Skeletal muscle satellite cell (primary cell): ENCODE results near the gene PIP4K2C.

Experiments used
- H3K27me3 ChIP-seq: 2 replicates; pipeline ENCODE4 v1.7.0; 2013; ENCODE audit warnings: low read length; ENCODE audit not compliant: control insufficient read depth, insufficient read depth
- H3K36me3 ChIP-seq: 2 replicates; pipeline ENCODE4 v1.7.0; 2013; ENCODE audit warnings: mild to moderate bottlenecking, control low read depth, low read length; ENCODE audit not compliant: insufficient read depth
- H3K4me1 ChIP-seq: 2 replicates; pipeline ENCODE4 v1.7.0; 2013; ENCODE audit warnings: low read length; ENCODE audit not compliant: control insufficient read depth, insufficient read depth
- H3K4me2 ChIP-seq: 2 replicates; pipeline ENCODE4 v1.7.0; 2013; ENCODE audit warnings: mild to moderate bottlenecking, low read length
- H3K4me3 ChIP-seq: 2 replicates; pipeline ENCODE4 v1.7.0; 2013; ENCODE audit warnings: low read length
- H3K9ac ChIP-seq: 2 replicates; pipeline ENCODE4 v1.7.0; 2013; ENCODE audit warnings: mild to moderate bottlenecking, low read depth, low read length, moderate library complexity
- H3K9me3 ChIP-seq: replicated peaks from 2 replicates; pipeline ENCODE4 v1.7.0; 2013; ENCODE audit warnings: mild to moderate bottlenecking, control low read depth, low read length

Gene PIP4K2C

GRCh38 chr12:57620936-57621496, 30.0 kb downstream of the PIP4K2C start:
- peaks cover 79% of the 10 kb centered on the region for H3K27me3 ChIP-seq
- no peaks in the 10 kb centered on the region for H3K36me3 ChIP-seq
- H3K4me3 ChIP-seq: peak overlapping the region; percentile 72
- peaks cover 15% of the 10 kb centered on the region for H3K4me1 ChIP-seq
- H3K9me3 ChIP-seq: no peaks in the 10 kb centered on the region
- peak overlapping the region; percentile 95 for H3K4me2 ChIP-seq
- no peak overlapping the region for H3K9ac ChIP-seq

- Histone ChIP-seq H3K27me3 (peaks cover 86% of the 10 kb centered on the region), H3K36me3 (no peaks in the 10 kb centered on the region), H3K9ac (no peak overlapping the region), H3K9me3 (no peaks in the 10 kb centered on the region), H3K4me1 (peaks cover 9% of the 10 kb centered on the region), H3K4me2 (peak overlapping the region; percentile 95), H3K4me3 (peak overlapping the region; percentile 72)
These were observed 30.7 kb downstream of the PIP4K2C start for GRCh38 chr12:57621497-57622292.

GRCh38 chr12:57622293-57623245, 31.6 kb downstream of the PIP4K2C start:
- H3K27me3 ChIP-seq: peaks cover 90% of the 10 kb centered on the region
- H3K36me3 ChIP-seq: no peaks in the 10 kb centered on the region
- no peaks in the 10 kb centered on the region for H3K9me3 ChIP-seq
- peak overlapping the region; percentile 95 for H3K4me2 ChIP-seq
- peaks cover 9% of the 10 kb centered on the region for H3K4me1 ChIP-seq
- no peak overlapping the region for H3K9ac ChIP-seq
- H3K4me3 ChIP-seq: no peak overlapping the region

DNA sequence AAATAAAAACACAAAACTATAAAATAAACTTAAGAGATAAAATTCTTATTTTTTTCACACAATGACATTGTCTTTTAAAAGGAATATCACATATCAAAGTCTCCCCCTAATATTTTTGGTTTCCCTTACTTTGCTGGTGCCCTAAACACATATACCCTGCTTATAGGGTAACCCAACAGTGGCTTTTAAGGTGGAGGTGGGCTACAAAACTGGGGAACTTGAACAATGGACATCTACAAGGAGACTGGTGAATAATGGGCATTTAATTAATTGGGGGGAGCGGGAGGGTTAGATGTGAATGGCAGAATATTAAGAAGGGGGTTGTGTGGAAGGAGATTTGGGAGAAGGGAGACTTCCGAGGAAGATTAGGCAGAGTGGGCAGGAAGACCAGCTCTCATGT, 32.4 kb downstream of the PIP4K2C start:
- H3K9ac ChIP-seq: no peak overlapping the region
- H3K4me1 ChIP-seq: peaks cover 9% of the 10 kb centered on the region
- H3K4me2 ChIP-seq: no peak overlapping the region
- H3K27me3 ChIP-seq: peaks cover 95% of the 10 kb centered on the region
- H3K36me3 ChIP-seq: no peaks in the 10 kb centered on the region
- H3K4me3 ChIP-seq: no peak overlapping the region
- H3K9me3 ChIP-seq: no peaks in the 10 kb centered on the region

GRCh38 chr12:57623811-57624390, 32.9 kb downstream of the PIP4K2C start:
- no peak overlapping the region for H3K4me2 ChIP-seq
- no peak overlapping the region for H3K9ac ChIP-seq
- H3K4me3 ChIP-seq: no peak overlapping the region
- no peaks in the 10 kb centered on the region for H3K9me3 ChIP-seq
- H3K4me1 ChIP-seq: peaks cover 9% of the 10 kb centered on the region
- peaks cover 93% of the 10 kb centered on the region for H3K27me3 ChIP-seq
- no peaks in the 10 kb centered on the region for H3K36me3 ChIP-seq

- Histone ChIP-seq H3K36me3 (no peaks in the 10 kb centered on the region), H3K4me1 (peaks cover 9% of the 10 kb centered on the region), H3K9me3 (no peaks in the 10 kb centered on the region), H3K9ac (no peak overlapping the region), H3K27me3 (peaks cover 85% of the 10 kb centered on the region), H3K4me3 (no peak overlapping the region), H3K4me2 (no peak overlapping the region)
These were observed 33.6 kb downstream of the PIP4K2C start for GRCh38 chr12:57624441-57625220.

GRCh38 chr12:57625261-57626032, 34.5 kb downstream of the PIP4K2C start:
- Histone ChIP-seq H3K4me1 (peaks cover 9% of the 10 kb centered on the region), H3K9ac (no peak overlapping the region), H3K4me3 (no peak overlapping the region), H3K36me3 (no peaks in the 10 kb centered on the region), H3K27me3 (peaks cover 81% of the 10 kb centered on the region), H3K4me2 (no peak overlapping the region), H3K9me3 (no peaks in the 10 kb centered on the region)

DNA sequence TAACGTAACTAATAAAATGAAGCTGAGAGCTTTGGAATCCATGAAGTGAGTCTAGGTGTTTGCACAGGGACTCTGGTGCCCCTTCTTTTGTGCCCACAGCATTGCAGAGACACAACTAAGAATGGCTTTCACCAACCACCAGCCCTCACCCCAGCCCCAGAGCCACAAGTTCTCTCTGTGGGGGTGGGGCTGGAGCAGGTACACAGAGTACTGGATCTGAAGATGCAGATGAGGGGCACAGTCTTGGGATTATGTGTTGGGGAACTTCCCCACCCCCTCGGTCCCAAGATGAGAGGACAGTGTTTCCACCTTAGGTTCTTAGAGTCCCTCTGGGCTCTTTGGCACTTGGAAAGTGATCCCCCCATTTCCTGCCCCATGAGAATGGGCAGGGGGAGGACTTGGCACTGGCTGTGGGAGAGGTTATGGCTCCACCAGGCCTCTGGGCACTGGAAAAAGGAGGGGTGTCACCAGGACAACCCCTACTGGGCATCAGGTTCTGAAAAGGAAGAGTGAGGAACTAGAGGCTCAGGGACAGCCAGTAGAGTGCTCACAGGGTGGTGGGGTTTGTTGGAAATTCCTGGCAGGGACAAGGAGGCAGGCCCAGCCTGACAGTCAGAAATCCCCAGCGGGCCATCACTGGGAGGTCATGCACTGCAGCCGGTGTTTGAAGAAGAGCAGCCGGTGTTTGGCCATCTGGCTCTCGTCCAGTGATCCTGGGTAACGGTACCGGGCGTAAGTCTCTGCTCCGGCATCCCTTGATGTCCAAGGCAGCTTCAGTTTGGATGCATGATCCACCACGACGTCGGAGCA, 35.3 kb downstream of the PIP4K2C start:
- no peak overlapping the region for H3K4me3 ChIP-seq
- H3K9ac ChIP-seq: no peak overlapping the region
- H3K4me1 ChIP-seq: peaks cover 4% of the 10 kb centered on the region
- H3K27me3 ChIP-seq: peaks cover 75% of the 10 kb centered on the region
- no peaks in the 10 kb centered on the region for H3K36me3 ChIP-seq
- no peak overlapping the region for H3K4me2 ChIP-seq
- no peaks in the 10 kb centered on the region for H3K9me3 ChIP-seq

DNA sequence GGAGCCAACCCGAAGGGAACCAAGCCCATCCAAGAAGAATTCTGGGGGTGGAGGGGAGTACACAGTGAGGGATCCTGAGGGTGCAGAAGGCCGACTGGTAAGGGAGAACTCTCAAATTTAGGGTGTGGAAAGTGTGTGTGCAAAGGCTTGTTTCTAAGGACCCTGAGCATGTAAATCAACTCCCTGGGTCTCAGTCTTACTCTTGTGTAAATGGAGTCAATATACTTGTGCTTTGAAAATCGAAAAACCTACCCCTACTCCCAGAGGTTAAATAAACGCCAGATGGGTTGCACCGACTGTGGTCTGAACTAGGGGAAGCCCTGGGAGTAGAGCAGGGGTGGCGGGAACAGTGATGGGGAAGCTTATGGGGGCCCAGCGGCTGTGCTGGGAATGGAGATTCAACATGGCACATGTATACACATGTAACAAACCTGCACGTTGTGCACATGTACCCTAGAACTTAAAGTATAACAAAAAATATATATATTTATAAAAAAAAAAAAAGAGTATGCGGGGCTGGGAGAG, 36.0 kb downstream of the PIP4K2C start:
- H3K27me3 ChIP-seq: peaks cover 75% of the 10 kb centered on the region
- H3K36me3 ChIP-seq: no peaks in the 10 kb centered on the region
- H3K4me1 ChIP-seq: no peaks in the 10 kb centered on the region
- H3K9me3 ChIP-seq: no peaks in the 10 kb centered on the region
- H3K4me2 ChIP-seq: no peak overlapping the region
- H3K4me3 ChIP-seq: no peak overlapping the region
- H3K9ac ChIP-seq: no peak overlapping the region
